Measurements from ENCODE around the gene SETD5. TPM values are rescaled to one million over a fixed set of nuclear protein-coding genes. Genes with fewer than 3 reads are reported as not detected.

The SETD5 gene
- total RNA-seq, 2 donors from 2014 or later = 158 to 170 TPM

DNA sequence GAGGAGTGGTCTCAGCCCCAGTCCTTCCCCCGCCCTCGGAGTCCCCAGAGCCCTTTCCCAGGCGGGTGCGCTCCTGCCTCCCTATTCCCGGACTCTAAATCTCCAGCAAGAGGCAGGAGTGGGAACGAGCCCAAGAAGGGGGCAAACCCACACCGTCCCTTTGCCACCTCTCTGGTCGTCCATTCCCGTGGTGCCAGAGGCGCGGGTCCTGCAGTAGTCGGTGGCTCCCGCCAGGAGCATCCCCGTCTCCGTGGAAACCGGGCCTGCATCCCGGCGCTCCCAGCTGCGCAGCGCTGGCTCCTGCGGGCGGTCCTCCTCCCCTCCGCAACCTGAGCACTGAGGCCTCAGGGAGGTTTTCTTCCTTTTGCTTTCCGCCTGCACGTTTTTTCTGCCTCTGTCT is 111.4 kb downstream of the SETD5 start:
- ATAC-seq (no peak), DNase-seq (ENCODE audit: low spot score in 2 of 2) (no peak)
- Mint-ChIP-seq H3K36me3 (no peaks in the 10 kb centered on the region), H3K9me3 (no peaks in the 10 kb centered on the region), H3K27ac (no peak overlapping the region)

DNA sequence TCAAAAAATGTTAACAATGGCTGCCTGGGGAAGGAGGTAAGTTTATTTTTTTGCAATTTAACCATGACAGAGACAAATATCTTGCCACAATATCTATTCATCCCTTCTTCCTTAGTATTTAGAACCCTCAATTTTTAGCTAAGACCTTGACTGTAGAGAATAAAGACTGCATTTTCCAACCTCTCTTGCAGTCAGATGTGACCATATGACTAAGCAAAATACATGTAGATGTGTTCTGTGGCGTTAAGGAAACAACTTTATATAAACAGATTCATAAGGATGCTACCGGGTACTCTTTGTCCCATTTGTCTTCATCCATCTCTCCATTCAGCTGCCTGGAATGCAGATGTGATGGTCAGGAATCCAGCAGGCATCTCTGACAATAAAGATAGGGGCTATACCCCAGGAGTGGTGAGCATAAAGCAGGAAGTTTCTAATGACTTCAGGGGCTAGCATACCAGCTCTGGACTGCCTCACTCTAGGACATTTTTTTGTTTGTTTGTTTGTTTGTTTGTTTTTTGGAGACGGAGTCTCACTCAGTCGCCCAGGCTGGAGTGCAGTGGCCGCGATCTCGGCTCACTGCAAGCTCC is 115.1 kb downstream of the SETD5 start:
- no peak for DNase-seq (ENCODE audit: low spot score in 2 of 2)
- no peaks in the 10 kb centered on the region for H3K36me3 Mint-ChIP-seq
- H3K9me3 Mint-ChIP-seq = no peaks in the 10 kb centered on the region
- ATAC-seq = no peak
- no peak overlapping the region for H3K27ac Mint-ChIP-seq

DNA sequence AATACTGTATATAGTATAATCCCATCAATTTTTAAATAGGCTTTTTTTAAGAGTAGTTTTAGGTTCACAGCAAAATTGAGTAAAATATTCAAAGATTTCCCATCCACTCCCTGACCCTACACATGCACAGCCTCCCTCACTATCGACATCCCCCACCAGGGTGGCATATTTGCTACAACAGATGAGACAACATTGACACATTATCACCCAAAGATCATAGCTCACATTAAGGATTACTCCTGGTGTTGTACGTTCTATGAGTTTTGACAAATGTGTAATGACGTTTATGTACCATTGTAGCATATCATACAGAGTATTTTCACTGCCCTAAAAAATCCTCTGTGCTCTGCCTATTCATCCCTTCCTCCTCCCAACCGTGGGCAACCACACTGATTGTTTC is 116.9 kb downstream of the SETD5 start:
- DNase-seq (ENCODE audit: low spot score in 2 of 2) = no peak
- Mint-ChIP-seq H3K9me3 (no peaks in the 10 kb centered on the region), H3K36me3 (no peaks in the 10 kb centered on the region), H3K27ac (no peak overlapping the region)
- ATAC-seq = no peak

DNA sequence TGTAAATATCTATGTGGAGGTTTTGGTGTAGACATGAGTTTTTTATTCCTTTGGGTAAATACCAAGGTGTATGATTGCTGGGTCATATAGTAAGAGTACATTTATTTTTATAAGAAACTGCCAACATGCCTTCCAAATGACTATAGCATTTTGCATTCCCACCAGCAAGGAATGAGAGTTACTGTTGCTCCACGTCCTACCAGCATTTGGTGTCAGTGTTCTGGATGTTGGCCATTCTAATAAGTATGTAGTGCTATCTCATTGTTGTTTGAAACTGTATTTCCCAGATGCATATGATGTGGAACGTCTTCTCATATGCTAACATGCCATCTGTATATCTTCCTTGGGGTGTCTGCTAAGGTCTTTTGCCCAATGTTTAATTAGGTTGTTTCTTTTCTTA is 117.5 kb downstream of the SETD5 start:
- ATAC-seq (no peak), DNase-seq (ENCODE audit: low spot score in 2 of 2) (no peak)
- H3K9me3 Mint-ChIP-seq = no peaks in the 10 kb centered on the region
- H3K27ac Mint-ChIP-seq = no peak overlapping the region
- H3K36me3 Mint-ChIP-seq = no peaks in the 10 kb centered on the region

DNA sequence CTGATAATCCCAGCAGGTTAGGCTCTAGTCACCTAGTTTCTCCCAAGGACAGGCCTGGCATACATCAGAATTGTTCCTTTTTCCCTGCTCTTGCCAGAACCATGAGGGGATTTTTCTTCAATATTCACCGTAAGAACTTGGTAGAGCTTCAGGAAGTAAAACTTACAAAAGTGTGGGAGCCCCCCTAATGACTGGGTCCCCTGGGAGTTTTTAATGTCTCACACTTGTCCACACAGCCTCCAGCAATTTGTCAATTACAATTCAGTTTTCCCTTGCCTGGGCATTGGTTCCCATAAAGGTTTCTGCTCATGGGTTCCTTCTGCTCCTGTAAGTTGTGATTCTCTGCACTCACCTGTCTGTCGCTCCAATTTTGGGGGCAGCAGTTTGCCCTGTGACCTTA is 127.7 kb downstream of the SETD5 start:
- no peaks in the 10 kb centered on the region for H3K36me3 Mint-ChIP-seq
- H3K27ac Mint-ChIP-seq = no peak overlapping the region
- ATAC-seq (no peak), DNase-seq (ENCODE audit: low spot score in 2 of 2) (no peak)
- no peaks in the 10 kb centered on the region for H3K9me3 Mint-ChIP-seq

Other genes starting within 250 kb of the SETD5 start
- gene SRGAP3, start 148.0 kb upstream of the SETD5 start, total RNA-seq = 1 to 10 TPM; 1.9 to 4.4 TPM
- gene THUMPD3, start 34.6 kb upstream of the SETD5 start, total RNA-seq = 10 to 100 TPM; 61.6 to 62.0 TPM
- not detected for gene LHFPL4, start 156.2 kb downstream of the SETD5 start, total RNA-seq